ENCODE measurements around the gene ELMO1. TPM values are rescaled to one million over a fixed set of nuclear protein-coding genes. Genes with fewer than 3 reads are reported as not detected.

ELMO1 gene
- total RNA-seq, 1 donor from 2014 or later, result 119 TPM

DNA sequence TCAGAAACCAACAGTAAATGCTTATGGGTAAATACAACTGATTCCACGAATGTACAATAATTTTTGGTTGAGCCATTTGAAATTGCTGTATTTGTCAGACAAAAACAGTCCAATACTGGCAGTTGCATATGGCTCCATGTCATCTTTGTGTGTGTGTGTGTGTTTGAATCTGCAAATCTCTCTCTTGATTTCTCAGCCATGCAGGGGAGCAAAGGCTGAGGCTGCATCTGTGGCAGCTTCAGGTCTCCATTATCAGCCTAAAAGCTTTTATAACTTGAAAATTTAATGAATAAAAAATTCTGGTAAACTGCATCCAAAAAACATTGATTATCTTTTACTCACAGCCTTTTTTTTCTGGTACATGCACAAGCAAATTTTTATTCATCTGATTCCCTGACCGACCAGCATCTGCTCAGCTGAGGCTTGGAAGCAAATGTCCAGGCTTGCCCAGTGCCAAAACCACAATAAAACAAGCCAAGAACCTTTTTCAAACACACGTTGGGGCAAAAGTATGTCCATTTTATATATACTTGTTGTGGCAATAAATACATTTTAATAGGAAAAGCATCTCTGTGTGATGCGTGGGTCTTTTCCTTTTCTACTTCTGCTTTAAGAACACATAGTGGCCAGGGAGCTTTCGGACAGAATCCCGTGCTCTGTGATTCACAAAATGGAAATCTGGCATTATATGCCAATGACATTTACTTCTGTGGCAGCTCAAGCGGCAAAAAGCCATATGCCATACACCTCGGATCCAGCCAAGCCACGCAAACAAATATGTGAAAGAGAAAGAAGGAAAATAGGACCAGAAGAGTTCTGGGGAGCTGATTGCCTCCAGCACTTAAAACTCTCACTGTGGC lies 448.8 kb downstream of the ELMO1 start:
- DNase-seq (ENCODE audit: low spot score), result no peak
- no peaks in the 10 kb centered on the region for H3K27me3 Mint-ChIP-seq (ENCODE audit: insufficient read depth)
- H3K27ac Mint-ChIP-seq, result no peak overlapping the region
- H3K9me3 Mint-ChIP-seq, result peaks cover 17% of the 10 kb centered on the region
- H3K4me1 Mint-ChIP-seq (ENCODE audit: low read depth), result peaks cover under 1% of the 10 kb centered on the region
- H3K36me3 Mint-ChIP-seq (ENCODE audit: low read depth), result peaks cover 25% of the 10 kb centered on the region
- no peak overlapping the region for H3K4me3 Mint-ChIP-seq
- intact Hi-C loops (cut with micrococcal nuclease), result no loop called here

- Mint-ChIP-seq H3K27me3 (ENCODE audit: insufficient read depth) (no peaks in the 10 kb centered on the region), H3K4me1 (ENCODE audit: low read depth) (peaks cover 7% of the 10 kb centered on the region), H3K36me3 (ENCODE audit: low read depth) (peaks cover 11% of the 10 kb centered on the region), H3K4me3 (no peak overlapping the region), H3K9me3 (no peaks in the 10 kb centered on the region), H3K27ac (no peak overlapping the region)
- DNase-seq (ENCODE audit: low spot score), result no peak
- intact Hi-C loops (cut with micrococcal nuclease), result no loop called here
Measured at GRCh38 chr7:36995776-36996175, 452.9 kb downstream of the ELMO1 start.

GRCh38 chr7:36994456-36995112 lies 454.1 kb downstream of the ELMO1 start:
- Mint-ChIP-seq H3K27me3 (ENCODE audit: insufficient read depth) (no peaks in the 10 kb centered on the region), H3K9me3 (no peaks in the 10 kb centered on the region), H3K4me1 (ENCODE audit: low read depth) (peaks cover 7% of the 10 kb centered on the region), H3K36me3 (ENCODE audit: low read depth) (peaks cover 11% of the 10 kb centered on the region), H3K27ac (no peak overlapping the region), H3K4me3 (no peak overlapping the region)
- intact Hi-C loops (cut with micrococcal nuclease), result no loop called here
- DNase-seq (ENCODE audit: low spot score), result no peak

DNA sequence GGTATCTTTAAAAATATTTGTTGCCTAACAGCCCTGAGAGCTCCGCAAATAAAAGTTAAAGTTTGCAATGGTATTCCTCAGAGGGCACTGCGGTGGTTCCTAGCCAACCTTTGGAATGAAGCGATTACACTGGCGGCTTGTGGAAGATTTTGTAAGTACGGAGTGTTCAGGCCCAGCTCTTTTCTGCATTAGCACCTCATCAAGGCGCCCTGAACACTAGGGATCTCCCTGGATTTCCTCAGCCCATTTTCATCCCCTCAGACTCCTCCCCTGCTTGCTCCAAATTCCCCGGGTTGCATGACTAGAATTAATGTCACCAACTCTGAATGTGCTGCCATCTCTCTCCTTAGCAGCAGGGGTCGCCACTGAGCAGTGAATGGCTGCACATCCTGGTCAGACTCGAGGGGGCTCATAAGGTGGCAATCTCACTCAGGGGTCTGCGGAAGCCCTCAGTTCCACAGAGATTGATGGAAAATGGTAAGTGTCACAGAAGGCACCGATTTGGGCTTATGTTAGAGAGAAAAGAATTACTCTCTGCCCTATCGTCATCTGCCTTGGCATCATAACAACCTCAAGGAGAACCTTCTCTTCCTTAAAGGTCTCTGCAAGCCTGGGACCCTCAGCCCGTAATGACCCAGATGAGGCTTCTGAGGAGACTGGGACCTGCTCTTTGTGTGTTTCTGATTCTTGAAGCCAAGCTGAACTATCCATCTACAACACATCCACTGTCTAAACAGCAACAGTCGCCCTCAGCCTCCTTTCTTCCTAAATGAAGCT lies 461.5 kb downstream of the ELMO1 start:
- Mint-ChIP-seq H3K27me3 (ENCODE audit: insufficient read depth) (no peaks in the 10 kb centered on the region), H3K27ac (no peak overlapping the region), H3K9me3 (no peaks in the 10 kb centered on the region), H3K4me3 (no peak overlapping the region), H3K36me3 (ENCODE audit: low read depth) (peaks cover 3% of the 10 kb centered on the region), H3K4me1 (ENCODE audit: low read depth) (peaks cover 36% of the 10 kb centered on the region)
- peak; percentile 40 for DNase-seq (ENCODE audit: low spot score)
- intact Hi-C loops (cut with micrococcal nuclease), result loop anchor here (1.0 to 5.0 kb wide), 4 partner anchors 100 to 500 kb away; no protein-coding TSS in a partner anchor

DNA sequence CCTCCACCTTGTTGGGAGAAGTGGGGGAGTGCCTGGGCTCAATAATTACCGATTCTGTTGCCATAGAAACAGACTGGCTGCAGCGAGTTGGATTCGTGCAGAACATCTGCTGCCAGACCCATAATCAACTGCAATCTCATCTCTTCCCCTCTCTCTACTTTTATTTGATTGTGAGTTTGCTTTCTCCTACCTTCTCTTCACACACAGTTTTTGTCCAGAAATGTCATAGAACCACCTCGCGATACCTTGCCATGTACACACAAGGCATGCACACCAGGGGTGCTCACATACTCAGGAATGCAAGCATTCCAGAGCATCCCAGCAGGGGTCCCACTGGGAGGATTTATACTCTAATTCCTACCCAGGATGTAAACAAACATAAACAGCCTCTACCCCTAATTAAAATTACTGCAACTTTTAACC lies 462.1 kb downstream of the ELMO1 start:
- H3K27ac Mint-ChIP-seq, result no peak overlapping the region
- peaks cover 36% of the 10 kb centered on the region for H3K4me1 Mint-ChIP-seq (ENCODE audit: low read depth)
- H3K27me3 Mint-ChIP-seq (ENCODE audit: insufficient read depth), result no peaks in the 10 kb centered on the region
- H3K4me3 Mint-ChIP-seq, result no peak overlapping the region
- no peak for DNase-seq (ENCODE audit: low spot score)
- peaks cover 5% of the 10 kb centered on the region for H3K36me3 Mint-ChIP-seq (ENCODE audit: low read depth)
- intact Hi-C loops (cut with micrococcal nuclease), result loop anchor here (5.0 kb wide), 1 partner anchor 499 kb away; no protein-coding TSS in a partner anchor
- no peaks in the 10 kb centered on the region for H3K9me3 Mint-ChIP-seq

GRCh38 chr7:36985866-36986400 lies 462.7 kb downstream of the ELMO1 start:
- no peak for DNase-seq (ENCODE audit: low spot score)
- H3K27me3 Mint-ChIP-seq (ENCODE audit: insufficient read depth), result no peaks in the 10 kb centered on the region
- H3K4me1 Mint-ChIP-seq (ENCODE audit: low read depth), result peaks cover 36% of the 10 kb centered on the region
- H3K9me3 Mint-ChIP-seq, result no peaks in the 10 kb centered on the region
- H3K4me3 Mint-ChIP-seq, result no peak overlapping the region
- H3K27ac Mint-ChIP-seq, result no peak overlapping the region
- intact Hi-C loops (cut with micrococcal nuclease), result loop anchor here (5.0 kb wide), 1 partner anchor 499 kb away; no protein-coding TSS in a partner anchor
- H3K36me3 Mint-ChIP-seq (ENCODE audit: low read depth), result peaks cover 5% of the 10 kb centered on the region

- H3K27ac Mint-ChIP-seq, result no peak overlapping the region
- intact Hi-C loops (cut with micrococcal nuclease), result loop anchor here (5.0 kb wide), 1 partner anchor 498 kb away; no protein-coding TSS in a partner anchor
Measured at GRCh38 chr7:36985316-36985715, 463.3 kb downstream of the ELMO1 start.

GRCh38 chr7:36984710-36985312 lies 463.9 kb downstream of the ELMO1 start:
- H3K27ac Mint-ChIP-seq, result no peak overlapping the region
- intact Hi-C loops (cut with micrococcal nuclease), result loop anchor here (5.0 kb wide), 1 partner anchor 498 kb away; no protein-coding TSS in a partner anchor
- no peaks in the 10 kb centered on the region for H3K9me3 Mint-ChIP-seq
- H3K4me3 Mint-ChIP-seq, result no peak overlapping the region
- H3K27me3 Mint-ChIP-seq (ENCODE audit: insufficient read depth), result no peaks in the 10 kb centered on the region
- peaks cover 5% of the 10 kb centered on the region for H3K36me3 Mint-ChIP-seq (ENCODE audit: low read depth)
- H3K4me1 Mint-ChIP-seq (ENCODE audit: low read depth), result peaks cover 36% of the 10 kb centered on the region
- DNase-seq (ENCODE audit: low spot score), result no peak

More at GRCh38 chr7:36985316-36985715, 463.3 kb downstream of the ELMO1 start:
- Mint-ChIP-seq H3K4me3 (no peak overlapping the region), H3K9me3 (no peaks in the 10 kb centered on the region), H3K4me1 (ENCODE audit: low read depth) (peaks cover 36% of the 10 kb centered on the region), H3K27me3 (ENCODE audit: insufficient read depth) (no peaks in the 10 kb centered on the region), H3K36me3 (ENCODE audit: low read depth) (peaks cover 5% of the 10 kb centered on the region)
- DNase-seq (ENCODE audit: low spot score), result no peak

GRCh38 chr7:36984041-36984521 lies 464.6 kb downstream of the ELMO1 start:
- DNase-seq (ENCODE audit: low spot score), result no peak
- Mint-ChIP-seq H3K27me3 (ENCODE audit: insufficient read depth) (no peaks in the 10 kb centered on the region), H3K4me1 (ENCODE audit: low read depth) (peaks cover 36% of the 10 kb centered on the region), H3K27ac (no peak overlapping the region), H3K4me3 (no peak overlapping the region), H3K9me3 (no peaks in the 10 kb centered on the region), H3K36me3 (ENCODE audit: low read depth) (peaks cover 5% of the 10 kb centered on the region)
- intact Hi-C loops (cut with micrococcal nuclease), result no loop called here

- no peaks in the 10 kb centered on the region for H3K9me3 Mint-ChIP-seq
- no peak for DNase-seq (ENCODE audit: low spot score)
- H3K36me3 Mint-ChIP-seq (ENCODE audit: low read depth), result peaks cover 8% of the 10 kb centered on the region
- no peaks in the 10 kb centered on the region for H3K27me3 Mint-ChIP-seq (ENCODE audit: insufficient read depth)
- no peak overlapping the region for H3K4me3 Mint-ChIP-seq
- H3K27ac Mint-ChIP-seq, result no peak overlapping the region
- peaks cover 28% of the 10 kb centered on the region for H3K4me1 Mint-ChIP-seq (ENCODE audit: low read depth)
- intact Hi-C loops (cut with micrococcal nuclease), result no loop called here
Measured at GRCh38 chr7:36982766-36983165, 465.9 kb downstream of the ELMO1 start.

DNA sequence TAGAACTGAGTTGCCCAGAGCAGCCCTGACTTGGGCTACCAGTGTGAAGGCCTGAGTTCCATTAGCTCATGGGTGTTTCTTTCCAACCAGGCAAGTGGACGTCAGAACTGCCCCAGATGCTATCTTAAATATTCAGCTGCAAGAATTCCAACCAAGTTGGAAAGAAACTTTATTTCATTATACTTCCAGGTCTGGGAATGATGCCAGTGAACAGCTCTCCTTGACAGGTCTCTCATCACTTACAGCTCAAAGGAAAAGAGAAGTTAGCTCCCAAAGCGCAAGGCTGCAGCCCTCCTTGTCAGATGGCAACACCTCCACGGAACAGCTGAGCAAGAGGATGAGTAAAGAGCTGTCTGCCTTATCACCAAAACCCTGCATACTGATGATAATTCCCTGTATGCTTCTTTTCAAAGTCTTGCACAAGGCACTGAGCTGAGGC lies 468.8 kb downstream of the ELMO1 start:
- Mint-ChIP-seq H3K27ac (no peak overlapping the region), H3K4me1 (ENCODE audit: low read depth) (peaks cover 8% of the 10 kb centered on the region), H3K4me3 (no peak overlapping the region), H3K36me3 (ENCODE audit: low read depth) (peaks cover 13% of the 10 kb centered on the region), H3K9me3 (no peaks in the 10 kb centered on the region), H3K27me3 (ENCODE audit: insufficient read depth) (no peaks in the 10 kb centered on the region)
- intact Hi-C loops (cut with micrococcal nuclease), result no loop called here
- no peak for DNase-seq (ENCODE audit: low spot score)

GRCh38 chr7:36978461-36978860 lies 470.2 kb downstream of the ELMO1 start:
- Mint-ChIP-seq H3K27me3 (ENCODE audit: insufficient read depth) (no peaks in the 10 kb centered on the region), H3K9me3 (no peaks in the 10 kb centered on the region), H3K36me3 (ENCODE audit: low read depth) (peaks cover 18% of the 10 kb centered on the region), H3K4me1 (ENCODE audit: low read depth) (no peaks in the 10 kb centered on the region), H3K4me3 (no peak overlapping the region), H3K27ac (no peak overlapping the region)
- no peak for DNase-seq (ENCODE audit: low spot score)
- intact Hi-C loops (cut with micrococcal nuclease), result no loop called here
